HL-60 (cell line): ENCODE data around the gene PTPRK.

Experiments used
- CTCF ChIP-seq: IDR thresholded peaks from one replicate; pipeline ENCODE4 v1.5.1; 2011; ENCODE audit warnings: low read length, control low read depth, inconsistent platforms; ENCODE audit not compliant: insufficient read depth
- REST ChIP-seq: IDR thresholded peaks from 2 replicates; pipeline ENCODE4 v1.6.1; 2012; ENCODE audit warnings: low read depth; ENCODE audit not compliant: insufficient replicate concordance

- no peak for TF ChIP-seq REST
- TF ChIP-seq CTCF, result no peak
Measured at GRCh38 chr6:128417698-128418097, 102.7 kb downstream of the PTPRK start.
